ENCODE measurements around the gene MYO6. TPM values are rescaled to one million over a fixed set of nuclear protein-coding genes. Genes with fewer than 3 reads are reported as not detected.
"Not testable (repeated sequence)": the region's sequence is repeated elsewhere in the genome, so short reads cannot be mapped to it uniquely, and the experiment has no call there.

The MYO6 gene
- under 1 TPM; 0.42 TPM for total RNA-seq

DNA sequence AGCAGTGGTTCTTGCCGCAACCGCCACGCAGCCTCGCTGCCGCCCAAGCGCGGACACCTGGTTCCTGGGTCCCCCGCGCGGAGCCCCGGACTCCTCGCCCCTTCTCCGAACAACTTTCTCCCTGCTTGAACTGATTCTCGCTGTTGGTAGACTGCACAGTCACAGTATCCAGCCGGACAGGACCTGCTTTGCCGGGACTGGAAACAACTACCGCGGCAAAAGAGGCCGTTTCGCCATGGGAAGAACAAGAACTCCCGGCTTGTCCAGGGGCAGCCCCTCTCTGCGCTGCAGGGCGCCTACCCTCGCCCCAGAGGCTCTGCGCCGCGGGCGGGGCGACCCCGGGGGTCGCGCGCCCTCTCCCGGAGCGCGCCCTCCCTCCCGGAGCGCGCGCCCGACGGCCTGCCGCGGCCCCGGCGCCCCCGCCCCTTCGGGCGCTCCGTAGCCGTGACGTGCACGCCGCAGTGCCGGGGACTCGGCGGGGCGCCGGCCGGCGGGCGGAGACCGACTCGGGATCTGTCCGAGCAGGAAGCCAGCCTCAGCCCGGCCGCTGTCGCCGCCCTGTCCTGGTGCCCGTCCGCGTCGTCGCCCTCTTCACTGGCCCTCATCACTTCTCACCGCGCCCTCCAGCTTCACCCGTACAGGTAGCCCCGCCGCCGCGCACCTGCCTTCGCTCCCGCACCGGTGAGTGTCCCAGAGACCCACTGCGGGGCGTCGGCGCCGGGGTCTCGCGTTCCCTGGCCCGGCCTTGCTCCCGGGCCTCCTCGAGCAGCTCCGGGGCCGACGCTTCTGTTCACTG is at the start of gene MYO6:
Gene MYO6 (plus strand): TSS at position 497 of the 796 bp plus-strand sequence. CDS start 68,309 bp downstream, outside the sequence.
- DNase-seq (peak; percentile 38), ATAC-seq (peak; percentile 92)
- Mint-ChIP-seq H3K36me3 (ENCODE audit: low read depth) (no peaks in the 10 kb centered on the region), H3K4me3 (peak within 1 kb of the TSS; percentile 78), H3K4me1 (ENCODE audit: low read depth) (peaks cover 7% of the 10 kb centered on the region), H3K27me3 (ENCODE audit: low read depth) (peaks cover 44% of the 10 kb centered on the region), H3K9me3 (ENCODE audit: insufficient read depth) (no peaks in the 10 kb centered on the region), H3K27ac (no peak within 1 kb of the TSS)
- CTCF ChIA-PET = no interaction called here
- POLR2A ChIA-PET = no interaction called here

DNA sequence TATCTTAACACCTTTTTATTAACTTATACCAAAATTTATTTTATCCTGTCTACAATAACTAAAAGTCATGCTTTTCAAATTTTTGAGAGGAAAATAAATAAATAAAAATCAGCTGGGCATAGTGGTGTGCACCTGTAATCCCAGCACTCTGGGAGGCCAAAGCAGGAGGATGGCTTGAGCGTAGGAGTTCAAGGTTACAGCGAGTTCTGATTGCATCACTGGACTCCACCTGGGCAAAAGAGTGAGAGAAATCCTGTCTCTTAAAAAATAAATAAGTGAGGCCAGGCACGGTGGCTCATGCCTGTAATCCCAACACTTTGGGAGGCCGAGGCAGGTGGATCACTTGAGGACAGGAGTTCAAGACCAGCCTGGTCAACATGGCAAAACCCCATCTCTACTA is 40.7 kb upstream of the MYO6 start:
- H3K27me3 Mint-ChIP-seq (ENCODE audit: low read depth); H3K4me3 Mint-ChIP-seq; ATAC-seq; POLR2A ChIA-PET; CTCF ChIA-PET; DNase-seq; H3K27ac Mint-ChIP-seq; H3K9me3 Mint-ChIP-seq (ENCODE audit: insufficient read depth); H3K4me1 Mint-ChIP-seq (ENCODE audit: low read depth): not testable (repeated sequence)
- peaks cover 38% of the 10 kb centered on the region for H3K36me3 Mint-ChIP-seq (ENCODE audit: low read depth)

DNA sequence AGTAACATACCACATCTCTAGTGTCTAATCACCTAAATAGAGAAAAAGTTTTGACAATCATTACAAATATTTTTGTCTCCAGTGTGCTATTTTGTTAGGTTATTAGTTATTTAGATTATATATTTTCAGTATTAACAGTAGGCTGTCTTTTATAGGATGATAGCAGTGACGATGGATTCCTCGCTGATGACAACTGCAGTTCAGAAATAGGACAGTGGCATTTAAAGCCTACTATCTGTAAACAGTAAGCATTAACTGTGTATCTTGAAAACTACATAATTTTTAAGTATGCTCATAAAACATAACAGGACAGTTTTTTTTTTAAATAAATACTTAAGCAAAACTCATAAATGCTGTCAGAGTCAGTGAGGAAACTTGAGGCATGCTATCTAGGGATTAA is 37.9 kb upstream of the MYO6 start:
- Mint-ChIP-seq H3K27me3 (ENCODE audit: low read depth) (no peaks in the 10 kb centered on the region), H3K4me1 (ENCODE audit: low read depth) (no peaks in the 10 kb centered on the region), H3K27ac (no peak overlapping the region), H3K4me3 (no peak overlapping the region), H3K9me3 (ENCODE audit: insufficient read depth) (no peaks in the 10 kb centered on the region), H3K36me3 (ENCODE audit: low read depth) (peaks cover 32% of the 10 kb centered on the region)
- DNase-seq = no peak
- POLR2A ChIA-PET = no interaction called here
- ATAC-seq = no peak
- CTCF ChIA-PET = no interaction called here

DNA sequence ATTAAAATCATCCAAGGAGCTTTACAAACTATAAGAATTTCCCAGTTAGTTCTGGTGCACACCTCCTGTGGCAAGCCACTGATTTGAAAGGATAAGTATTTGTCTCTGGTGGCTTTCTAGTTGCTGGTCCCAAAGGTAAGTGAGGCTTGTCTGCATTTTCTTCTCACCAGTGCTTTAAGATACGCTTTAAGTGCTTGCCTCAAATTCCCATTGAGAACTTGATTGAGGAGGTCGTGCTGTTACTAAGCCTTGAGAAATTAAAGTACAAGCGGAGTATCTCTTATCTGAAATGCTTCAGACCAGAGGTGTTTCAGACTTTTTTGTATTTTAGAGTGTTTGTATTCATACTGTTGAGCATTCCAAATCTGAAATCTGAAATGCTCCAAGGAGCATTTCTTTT is 29.9 kb upstream of the MYO6 start:
- Mint-ChIP-seq H3K4me1 (ENCODE audit: low read depth) (no peaks in the 10 kb centered on the region), H3K9me3 (ENCODE audit: insufficient read depth) (no peaks in the 10 kb centered on the region), H3K4me3 (no peak overlapping the region), H3K36me3 (ENCODE audit: low read depth) (peaks cover 10% of the 10 kb centered on the region), H3K27ac (no peak overlapping the region), H3K27me3 (ENCODE audit: low read depth) (no peaks in the 10 kb centered on the region)
- CTCF ChIA-PET = no interaction called here
- DNase-seq (no peak), ATAC-seq (no peak)
- POLR2A ChIA-PET = no interaction called here

DNA sequence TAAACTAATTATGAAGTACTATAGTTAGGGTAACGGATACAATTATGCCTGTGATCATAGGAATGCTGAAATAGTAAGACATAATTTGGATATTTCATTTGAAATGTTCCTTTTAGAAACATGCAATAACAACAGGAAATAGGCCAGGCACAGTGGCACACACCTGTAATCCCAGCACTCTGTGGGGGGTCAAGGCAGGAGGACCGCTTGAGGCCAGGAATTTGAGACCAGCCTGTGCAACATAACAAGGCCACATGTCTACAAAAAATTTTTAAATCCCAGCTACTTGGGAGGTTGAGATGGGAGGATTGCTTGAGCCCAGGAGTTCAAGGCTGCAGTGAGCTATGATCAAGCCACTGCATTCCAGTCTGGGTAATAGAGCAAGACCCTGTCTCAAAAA is 25.7 kb upstream of the MYO6 start:
- no peak overlapping the region for H3K27ac Mint-ChIP-seq
- no peaks in the 10 kb centered on the region for H3K36me3 Mint-ChIP-seq (ENCODE audit: low read depth)
- no peak overlapping the region for H3K4me3 Mint-ChIP-seq
- no peak for ATAC-seq
- POLR2A ChIA-PET = no interaction called here
- CTCF ChIA-PET = no interaction called here
- H3K27me3 Mint-ChIP-seq (ENCODE audit: low read depth) = no peaks in the 10 kb centered on the region
- DNase-seq = no peak
- no peaks in the 10 kb centered on the region for H3K9me3 Mint-ChIP-seq (ENCODE audit: insufficient read depth)
- H3K4me1 Mint-ChIP-seq (ENCODE audit: low read depth) = no peaks in the 10 kb centered on the region

DNA sequence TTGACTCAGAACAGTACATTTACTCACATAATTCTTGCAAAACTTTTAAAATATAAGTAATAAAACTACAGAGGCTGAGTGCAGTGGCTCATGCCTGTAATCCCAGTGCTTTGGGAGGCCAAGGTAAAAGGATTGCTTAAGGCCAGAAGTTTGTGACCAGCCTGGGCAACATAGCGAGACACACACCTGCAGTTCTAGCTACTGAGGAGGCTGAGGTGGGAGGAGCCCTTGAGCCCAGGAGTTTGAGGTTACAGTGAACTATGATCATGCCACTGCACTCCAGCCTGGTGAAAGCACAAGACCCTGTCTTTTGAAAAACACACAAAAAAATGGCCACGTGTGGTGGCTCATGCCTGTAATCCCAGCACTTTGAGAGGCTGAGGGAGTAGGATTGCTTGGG is 21.8 kb upstream of the MYO6 start:
- Mint-ChIP-seq H3K9me3 (ENCODE audit: insufficient read depth) (no peaks in the 10 kb centered on the region), H3K27ac (no peak overlapping the region), H3K4me1 (ENCODE audit: low read depth) (no peaks in the 10 kb centered on the region), H3K27me3 (ENCODE audit: low read depth) (no peaks in the 10 kb centered on the region), H3K36me3 (ENCODE audit: low read depth) (no peaks in the 10 kb centered on the region), H3K4me3 (no peak overlapping the region)
- DNase-seq = no peak
- CTCF ChIA-PET = no interaction called here
- ATAC-seq = no peak
- POLR2A ChIA-PET = no interaction called here

DNA sequence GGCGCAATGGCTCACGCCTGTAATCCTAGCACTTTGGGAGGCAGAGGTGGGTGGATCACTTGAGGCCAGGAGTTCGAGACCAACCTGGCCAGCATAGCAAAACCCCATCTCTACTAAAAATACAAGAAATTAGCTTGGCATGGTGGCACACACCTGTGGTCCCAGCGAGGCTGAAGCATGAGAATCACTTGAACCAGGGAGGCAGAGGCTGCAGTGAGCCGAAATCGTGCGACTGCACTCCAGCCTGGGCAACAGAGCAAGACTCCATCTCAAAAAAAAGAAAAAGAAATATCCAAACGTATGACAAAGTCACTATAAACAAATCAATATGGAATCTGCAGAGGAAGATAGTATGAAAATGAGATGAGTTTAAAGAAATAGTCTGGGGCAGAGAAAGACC is 18.0 kb upstream of the MYO6 start:
- POLR2A ChIA-PET; ATAC-seq; H3K27me3 Mint-ChIP-seq (ENCODE audit: low read depth); H3K27ac Mint-ChIP-seq; H3K4me3 Mint-ChIP-seq; H3K9me3 Mint-ChIP-seq (ENCODE audit: insufficient read depth); CTCF ChIA-PET; H3K36me3 Mint-ChIP-seq (ENCODE audit: low read depth); DNase-seq; H3K4me1 Mint-ChIP-seq (ENCODE audit: low read depth): not testable (repeated sequence)

DNA sequence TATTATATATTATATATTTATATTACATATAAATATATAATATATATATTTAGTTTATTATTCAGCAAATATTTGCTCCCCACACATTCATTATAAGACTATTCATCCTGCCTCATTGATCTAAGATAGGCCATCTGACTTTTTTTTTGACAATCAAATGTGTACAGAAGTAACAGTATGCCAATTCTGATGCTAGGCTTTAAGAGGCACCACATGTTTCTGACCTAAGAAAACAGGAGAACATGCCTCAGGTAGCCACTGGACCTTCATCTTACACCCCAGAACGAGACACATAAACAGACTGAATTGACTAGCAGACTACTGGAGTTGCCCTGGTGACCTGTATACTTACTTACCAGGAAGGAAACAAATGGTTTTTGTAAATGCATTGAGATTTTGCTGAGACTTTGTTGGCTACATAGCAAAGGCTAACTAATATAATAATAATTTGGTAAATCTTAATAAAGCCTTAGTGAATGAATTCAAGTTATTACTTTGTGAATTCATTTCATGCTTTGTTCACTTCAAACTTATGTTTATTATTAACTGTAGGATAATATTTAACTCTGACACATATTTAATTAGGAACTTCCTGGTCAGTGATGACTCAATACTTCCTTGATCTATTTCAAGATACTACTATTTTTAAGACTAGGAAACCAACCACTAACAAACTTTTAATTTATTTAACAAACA is 13.4 kb upstream of the MYO6 start:
- POLR2A ChIA-PET = no interaction called here
- H3K4me3 Mint-ChIP-seq = no peak overlapping the region
- no peak for DNase-seq
- no peak overlapping the region for H3K27ac Mint-ChIP-seq
- no peaks in the 10 kb centered on the region for H3K9me3 Mint-ChIP-seq (ENCODE audit: insufficient read depth)
- peaks cover 5% of the 10 kb centered on the region for H3K27me3 Mint-ChIP-seq (ENCODE audit: low read depth)
- H3K4me1 Mint-ChIP-seq (ENCODE audit: low read depth) = no peaks in the 10 kb centered on the region
- ATAC-seq = no peak
- CTCF ChIA-PET = no interaction called here
- H3K36me3 Mint-ChIP-seq (ENCODE audit: low read depth) = no peaks in the 10 kb centered on the region

DNA sequence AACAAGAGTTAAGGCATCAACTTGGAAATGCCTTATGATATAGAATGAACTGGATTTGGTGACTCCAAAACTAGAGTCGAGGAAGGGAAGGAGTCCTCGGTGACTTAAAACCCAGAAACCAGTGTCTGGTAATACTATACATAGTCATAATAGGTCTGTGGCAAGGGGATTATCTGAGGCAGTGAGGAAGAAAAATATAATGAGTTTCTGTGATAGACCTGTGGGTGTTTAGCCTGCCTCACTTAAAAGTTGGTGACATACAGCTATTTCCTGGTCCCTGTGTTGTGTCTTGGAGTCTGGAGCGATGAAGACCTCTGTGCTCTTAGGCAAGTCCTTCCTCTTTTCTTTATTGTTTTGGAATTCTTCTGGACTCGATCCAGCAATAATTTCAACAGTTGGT is 5.1 kb upstream of the MYO6 start:
- ChIA-PET CTCF (no interaction called here), POLR2A (no interaction called here)
- ATAC-seq = no peak
- H3K27me3 Mint-ChIP-seq (ENCODE audit: low read depth) = peaks cover 33% of the 10 kb centered on the region
- no peak for DNase-seq
- H3K9me3 Mint-ChIP-seq (ENCODE audit: insufficient read depth) = no peaks in the 10 kb centered on the region
- H3K36me3 Mint-ChIP-seq (ENCODE audit: low read depth) = no peaks in the 10 kb centered on the region
- peaks cover 7% of the 10 kb centered on the region for H3K4me1 Mint-ChIP-seq (ENCODE audit: low read depth)
- no peak overlapping the region for H3K4me3 Mint-ChIP-seq
- no peak overlapping the region for H3K27ac Mint-ChIP-seq

DNA sequence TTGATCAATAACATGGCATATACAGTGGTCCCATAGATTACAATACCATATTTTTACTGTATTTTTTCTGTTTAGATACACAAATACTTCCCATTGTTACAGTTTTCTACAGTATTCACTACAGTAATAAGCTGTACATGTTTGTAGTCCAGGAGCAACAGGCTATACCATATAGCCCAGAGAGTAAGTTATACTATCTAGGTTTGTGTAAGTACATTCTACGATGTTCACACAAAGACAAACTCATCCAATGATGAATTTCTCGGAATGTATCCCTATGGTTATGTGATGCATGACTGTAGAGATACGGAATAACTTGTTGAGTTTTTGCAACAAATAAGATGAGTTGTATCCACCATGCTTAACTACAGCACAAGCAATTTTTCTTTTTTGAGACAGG is 3.6 kb upstream of the MYO6 start:
- no peak overlapping the region for H3K27ac Mint-ChIP-seq
- ATAC-seq (no peak), DNase-seq (no peak)
- no peaks in the 10 kb centered on the region for H3K9me3 Mint-ChIP-seq (ENCODE audit: insufficient read depth)
- peaks cover 35% of the 10 kb centered on the region for H3K27me3 Mint-ChIP-seq (ENCODE audit: low read depth)
- ChIA-PET POLR2A (no interaction called here), CTCF (no interaction called here)
- peaks cover 7% of the 10 kb centered on the region for H3K4me1 Mint-ChIP-seq (ENCODE audit: low read depth)
- H3K4me3 Mint-ChIP-seq = no peak overlapping the region
- no peaks in the 10 kb centered on the region for H3K36me3 Mint-ChIP-seq (ENCODE audit: low read depth)

DNA sequence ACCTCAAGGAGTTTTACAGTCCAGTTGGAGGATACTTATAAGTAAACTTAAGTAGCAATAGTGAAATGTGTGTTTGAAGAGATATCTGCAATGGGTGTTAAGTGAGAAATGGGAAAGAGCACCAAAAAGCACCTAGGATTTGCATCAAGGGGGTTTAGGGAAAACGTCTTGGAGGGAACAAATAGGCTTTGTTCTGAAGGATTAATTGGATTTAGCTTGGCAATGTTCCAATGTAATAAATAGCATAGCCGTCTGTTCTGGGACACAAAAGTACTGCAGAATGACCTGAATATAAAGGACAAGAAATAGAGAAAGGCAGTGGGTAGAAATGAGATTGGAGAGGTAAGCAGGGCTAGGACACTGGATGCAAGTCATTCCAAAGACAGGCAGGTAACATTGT is 2.8 kb upstream of the MYO6 start:
- H3K4me1 Mint-ChIP-seq (ENCODE audit: low read depth) = peaks cover 7% of the 10 kb centered on the region
- DNase-seq (no peak), ATAC-seq (no peak)
- no peak overlapping the region for H3K27ac Mint-ChIP-seq
- no peak overlapping the region for H3K4me3 Mint-ChIP-seq
- no peaks in the 10 kb centered on the region for H3K36me3 Mint-ChIP-seq (ENCODE audit: low read depth)
- CTCF ChIA-PET = no interaction called here
- POLR2A ChIA-PET = no interaction called here
- peaks cover 42% of the 10 kb centered on the region for H3K27me3 Mint-ChIP-seq (ENCODE audit: low read depth)
- H3K9me3 Mint-ChIP-seq (ENCODE audit: insufficient read depth) = no peaks in the 10 kb centered on the region

DNA sequence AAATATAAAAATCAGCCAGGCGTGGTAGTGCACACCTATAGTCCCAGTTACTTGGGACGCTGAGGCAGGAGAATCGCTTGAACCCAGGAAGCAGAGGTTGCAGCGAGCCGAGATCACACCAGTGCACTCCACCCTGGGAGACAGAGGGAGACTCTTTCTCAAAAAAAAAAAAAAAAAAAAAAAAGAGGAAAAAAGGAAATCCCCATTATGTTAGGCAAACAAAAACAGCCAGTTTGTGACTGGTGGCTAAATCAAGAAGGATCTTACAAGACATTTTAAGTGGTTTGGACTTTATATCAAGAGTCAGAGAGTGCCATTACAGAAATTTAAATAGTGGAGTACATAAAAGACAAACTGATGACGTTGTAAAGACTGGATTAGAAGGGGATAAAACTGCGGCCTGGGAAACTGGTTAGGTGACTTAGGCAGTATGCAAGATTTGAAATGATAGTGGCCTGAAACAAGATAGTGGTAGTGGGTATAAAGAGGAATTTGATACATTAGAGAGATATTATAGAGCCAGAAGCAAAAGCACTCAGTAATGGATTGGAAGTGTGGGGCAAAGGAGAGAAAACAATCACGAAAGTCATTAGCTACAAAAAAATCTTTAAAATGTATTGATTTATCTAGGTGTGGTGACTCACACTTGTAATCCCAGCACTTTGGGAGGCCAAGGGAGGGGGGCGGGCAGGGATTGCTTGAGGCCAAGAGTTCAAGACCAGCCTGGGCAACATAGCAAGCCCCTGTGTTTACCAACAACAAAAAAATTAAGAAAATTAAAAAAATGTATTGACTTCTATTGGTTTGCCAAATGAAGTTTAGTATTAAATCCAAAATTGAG is 1.7 kb upstream of the MYO6 start:
- H3K27me3 Mint-ChIP-seq (ENCODE audit: low read depth) = peaks cover 45% of the 10 kb centered on the region
- ATAC-seq = no peak

More for the DNA sequence above, 1.7 kb upstream of the MYO6 start:
- Mint-ChIP-seq H3K27ac (no peak overlapping the region), H3K4me1 (ENCODE audit: low read depth) (peaks cover 7% of the 10 kb centered on the region), H3K36me3 (ENCODE audit: low read depth) (no peaks in the 10 kb centered on the region), H3K4me3 (no peak overlapping the region), H3K9me3 (ENCODE audit: insufficient read depth) (no peaks in the 10 kb centered on the region)
- CTCF ChIA-PET = no interaction called here
- POLR2A ChIA-PET = no interaction called here
- no peak for DNase-seq

All from activated CD8-positive, alpha-beta T cell treated with anti-CD3 and anti-CD28 coated beads, Interleukin-2, amount 10 ng/mL, durations not matched to agents 7 days and 5 days (primary cell).